MCF 10A (cell line): ENCODE results near the gene PTPRH. TPM values are rescaled to one million over a fixed set of nuclear protein-coding genes. Genes with fewer than 3 reads are reported as not detected.

Source experiments
- BruUV-seq: library from RNA; stranded (reverse); fragments of 400-500 nt; replicated peaks from 2 replicates; lab custom pipeline; 2021; lab: Mats Ljungman, UMichigan
- CTCF ChIA-PET: fragments of 300-600 bp; sonication (Branson Sonifier 250); formaldehyde crosslinking; extraction: SDS; loops from one replicate; lab custom pipeline; 2021; ENCODE audit warnings: antibody characterized with exemption, inconsistent platforms; lab: Yijun Ruan, JAX
- POLR2A ChIA-PET: fragments of 300-600, 350-650 bp; sonication (Branson Sonifier 250); formaldehyde crosslinking; extraction: SDS; loops from one replicate; lab custom pipeline; 2020; ENCODE audit warnings: antibody characterized with exemption, inconsistent platforms; lab: Yijun Ruan, JAX
- DNase-seq: peaks from one replicate; pipeline ENCODE4 v3.0.0-alpha.2; 2018; ENCODE audit not compliant: unreplicated experiment
- H3K27ac Mint-ChIP-seq: one replicate; pipeline ENCODE4 v1.8.0; 2022; ENCODE audit warnings: mild to moderate bottlenecking, low read depth, mixed read lengths; ENCODE audit not compliant: unreplicated experiment
- H3K27me3 Mint-ChIP-seq: one replicate; pipeline ENCODE4 v1.8.0; 2022; ENCODE audit warnings: mixed read lengths; ENCODE audit not compliant: insufficient read depth, unreplicated experiment
- H3K36me3 Mint-ChIP-seq: one replicate; pipeline ENCODE4 v1.8.0; 2022; ENCODE audit warnings: mild to moderate bottlenecking, moderate library complexity, mixed read lengths; ENCODE audit not compliant: insufficient read depth, unreplicated experiment
- H3K4me1 Mint-ChIP-seq: one replicate; pipeline ENCODE4 v1.8.0; 2022; ENCODE audit warnings: mixed read lengths; ENCODE audit not compliant: insufficient read depth, unreplicated experiment
- H3K4me3 Mint-ChIP-seq: one replicate; pipeline ENCODE4 v1.8.0; 2022; ENCODE audit warnings: mild to moderate bottlenecking, moderate library complexity, mixed read lengths; ENCODE audit not compliant: unreplicated experiment
- H3K9me3 Mint-ChIP-seq: one replicate; pipeline ENCODE4 v1.8.0; 2022; ENCODE audit warnings: mixed read lengths; ENCODE audit not compliant: unreplicated experiment
- intact Hi-C: fragments of 100-400 bp; cut with micrococcal nuclease; formaldehyde crosslinking; loops from 2 replicates; pipeline ENCODE4 v1.14.1; 2022
- total RNA-seq: library from RNA; stranded (reverse); gene quantifications from 2 replicates; pipeline ENCODE4 v1.2.3, GENCODE V29; 2022
- TF ChIP-seq, protein P1 (sequence below): fragments of 200-600 bp; IDR thresholded peaks from one replicate; pipeline ENCODE4 v1.8.0; 2022; ENCODE audit warnings: antibody characterized with exemption, mild to moderate bottlenecking; ENCODE audit not compliant: unreplicated experiment

The PTPRH gene
- total RNA-seq, 1 experiment from 2014 or later: 0.56 TPM

DNA sequence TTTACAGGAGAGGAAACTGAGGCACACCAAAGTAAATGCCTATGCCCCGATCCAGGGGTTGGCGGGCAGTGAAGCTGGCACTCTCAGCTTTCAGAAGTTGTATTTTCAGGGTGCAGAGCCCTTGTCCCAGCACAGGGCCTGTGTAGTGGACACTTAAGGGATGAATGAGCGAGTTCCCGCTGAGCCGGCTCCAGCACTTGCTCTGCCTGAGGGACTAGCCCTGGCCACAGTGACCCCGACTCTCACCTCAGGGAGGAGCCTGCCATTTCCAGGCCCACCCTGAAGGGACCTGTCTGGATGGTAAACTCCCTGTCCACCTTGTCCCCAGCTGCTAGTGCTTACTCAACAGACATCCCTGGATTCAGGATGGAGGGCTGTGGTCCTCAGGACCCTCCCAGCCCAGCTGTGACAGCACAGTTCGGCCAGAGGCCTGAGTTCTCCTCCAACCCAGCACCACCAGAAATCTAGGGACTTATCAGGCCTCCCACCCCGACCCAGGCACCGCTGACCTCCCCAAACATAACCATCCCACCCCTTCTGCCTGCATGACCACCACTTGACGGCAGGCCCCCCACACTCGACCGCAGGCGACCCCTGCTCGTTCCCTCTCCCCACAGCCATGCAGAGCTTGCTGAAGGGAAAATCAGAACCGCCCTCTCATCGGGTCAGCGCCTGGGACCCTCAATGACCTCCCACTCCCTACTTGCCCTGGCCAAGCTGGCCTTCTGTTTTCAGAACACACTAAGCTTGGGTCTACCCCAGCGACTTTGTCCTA, 41.1 kb upstream of the PTPRH start:
- Mint-ChIP-seq H3K27me3 (no peaks in the 10 kb centered on the region), H3K36me3 (peaks cover 13% of the 10 kb centered on the region), H3K4me1 (peaks cover 24% of the 10 kb centered on the region), H3K9me3 (no peaks in the 10 kb centered on the region), H3K4me3 (no peak overlapping the region), H3K27ac (no peak overlapping the region)
- no TSS peak for BruUV-seq
- CTCF ChIA-PET: no interaction called here
- POLR2A ChIA-PET: interaction anchor here (0.6 to 0.9 kb wide), 2 partner anchors 22 to 157 kb away, joined by 3 to 4 read pairs; partner anchors contain the start of genes TMEM86B and UBE2S
- intact Hi-C loops: no loop called here
- DNase-seq: no peak
- TF ChIP-seq, protein P1, sequence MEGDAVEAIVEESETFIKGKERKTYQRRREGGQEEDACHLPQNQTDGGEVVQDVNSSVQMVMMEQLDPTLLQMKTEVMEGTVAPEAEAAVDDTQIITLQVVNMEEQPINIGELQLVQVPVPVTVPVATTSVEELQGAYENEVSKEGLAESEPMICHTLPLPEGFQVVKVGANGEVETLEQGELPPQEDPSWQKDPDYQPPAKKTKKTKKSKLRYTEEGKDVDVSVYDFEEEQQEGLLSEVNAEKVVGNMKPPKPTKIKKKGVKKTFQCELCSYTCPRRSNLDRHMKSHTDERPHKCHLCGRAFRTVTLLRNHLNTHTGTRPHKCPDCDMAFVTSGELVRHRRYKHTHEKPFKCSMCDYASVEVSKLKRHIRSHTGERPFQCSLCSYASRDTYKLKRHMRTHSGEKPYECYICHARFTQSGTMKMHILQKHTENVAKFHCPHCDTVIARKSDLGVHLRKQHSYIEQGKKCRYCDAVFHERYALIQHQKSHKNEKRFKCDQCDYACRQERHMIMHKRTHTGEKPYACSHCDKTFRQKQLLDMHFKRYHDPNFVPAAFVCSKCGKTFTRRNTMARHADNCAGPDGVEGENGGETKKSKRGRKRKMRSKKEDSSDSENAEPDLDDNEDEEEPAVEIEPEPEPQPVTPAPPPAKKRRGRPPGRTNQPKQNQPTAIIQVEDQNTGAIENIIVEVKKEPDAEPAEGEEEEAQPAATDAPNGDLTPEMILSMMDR: no peak

DNA sequence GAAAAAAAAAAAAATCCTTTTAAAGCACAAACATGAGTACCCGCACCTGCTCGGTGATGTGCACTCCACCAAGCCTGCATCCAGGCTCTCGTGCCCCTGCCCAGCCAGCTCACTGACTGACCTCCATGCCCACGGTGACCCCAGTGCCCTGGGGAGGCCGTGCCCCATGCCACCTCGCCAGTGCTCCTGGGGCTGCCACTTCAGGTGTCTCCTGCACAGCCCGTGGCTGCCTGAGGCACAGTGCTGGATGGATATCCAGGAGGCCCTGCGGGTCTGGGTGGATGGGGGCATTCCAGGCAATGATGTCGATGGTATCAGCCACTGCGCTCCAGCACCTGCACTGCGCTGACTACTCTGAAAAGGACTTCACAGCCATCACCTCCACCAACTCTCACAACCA, 40.5 kb upstream of the PTPRH start:
- CTCF ChIA-PET: no interaction called here
- peaks cover 20% of the 10 kb centered on the region for H3K4me1 Mint-ChIP-seq

GRCh38 chr19:55248704-55249103, 39.4 kb upstream of the PTPRH start:
- intact Hi-C loops: no loop called here
- TF ChIP-seq, protein P1: no peak
- Mint-ChIP-seq H3K27me3 (no peaks in the 10 kb centered on the region), H3K4me1 (peaks cover 11% of the 10 kb centered on the region), H3K27ac (peak overlapping the region; percentile 23), H3K36me3 (peaks cover 28% of the 10 kb centered on the region), H3K9me3 (no peaks in the 10 kb centered on the region), H3K4me3 (no peak overlapping the region)
- ChIA-PET POLR2A (interaction anchor here (0.9 to 1.1 kb wide), 2 partner anchors 9 to 10 kb away, joined by 3 to 4 read pairs; partner anchors contain the start of gene PPP6R1), CTCF (interaction anchor here (0.6 to 1.2 kb wide), 3 partner anchors 9 to 102 kb away, joined by 3 to 9 read pairs (median 4); no protein-coding TSS in a partner anchor)
- no peak for DNase-seq
- no TSS peak for BruUV-seq

More for the DNA sequence above, 40.5 kb upstream of the PTPRH start:
- BruUV-seq: no TSS peak
- TF ChIP-seq, protein P1: no peak
- Mint-ChIP-seq H3K27me3 (no peaks in the 10 kb centered on the region), H3K4me3 (no peak overlapping the region), H3K9me3 (no peaks in the 10 kb centered on the region), H3K27ac (no peak overlapping the region), H3K36me3 (peaks cover 17% of the 10 kb centered on the region)
- no peak for DNase-seq
- POLR2A ChIA-PET: no interaction called here
- intact Hi-C loops: no loop called here

GRCh38 chr19:55248166-55248675, 38.9 kb upstream of the PTPRH start:
- Mint-ChIP-seq H3K27ac (no peak overlapping the region), H3K36me3 (peaks cover 33% of the 10 kb centered on the region)
- CTCF ChIA-PET: interaction anchor here (0.6 to 1.2 kb wide), 3 partner anchors 10 to 102 kb away, joined by 3 to 9 read pairs (median 4); no protein-coding TSS in a partner anchor

More at GRCh38 chr19:55248166-55248675, 38.9 kb upstream of the PTPRH start:
- BruUV-seq: no TSS peak
- Mint-ChIP-seq H3K9me3 (no peaks in the 10 kb centered on the region), H3K4me3 (no peak overlapping the region), H3K4me1 (peaks cover 11% of the 10 kb centered on the region), H3K27me3 (no peaks in the 10 kb centered on the region)
- DNase-seq: no peak
- intact Hi-C loops: no loop called here
- TF ChIP-seq, protein P1: no peak
- POLR2A ChIA-PET: interaction anchor here (0.9 to 1.1 kb wide), 2 partner anchors 9 to 11 kb away, joined by 3 to 4 read pairs; partner anchors contain the start of gene PPP6R1
